ENCODE measurements around the gene LRP10.

The LRP10 gene

DNA sequence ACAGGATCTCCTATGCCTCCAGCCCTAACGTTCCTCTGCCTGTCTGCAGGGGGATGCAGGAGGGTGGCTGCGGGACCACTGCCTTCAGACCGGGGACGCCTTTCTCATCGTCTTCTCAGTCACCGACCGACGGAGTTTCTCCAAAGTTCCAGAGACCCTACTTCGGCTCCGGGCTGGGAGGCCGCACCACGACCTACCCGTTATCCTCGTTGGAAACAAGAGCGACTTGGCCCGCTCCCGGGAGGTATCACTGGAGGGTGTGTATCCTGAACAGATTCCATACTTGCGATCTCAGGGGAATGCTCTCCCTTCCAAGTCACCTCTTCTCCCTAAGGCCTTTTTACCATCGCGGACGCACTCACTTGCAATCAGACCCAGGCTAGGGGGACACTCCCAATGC lies 14.4 kb downstream of the LRP10 start:
- no peak for DNase-seq (ENCODE audit: extremely low spot score)
- CTCF ChIA-PET = interaction anchor here (0.5 to 2.3 kb wide), 4 partner anchors 13 to 34 kb away, joined by 3 to 11 read pairs (median 4); partner anchors contain the start of gene LRP10
- TF ChIP-seq CTBP1 (IDR thresholded peaks at IDR 0.05; ENCODE audit: borderline replicate concordance) (no peak), FOXA1 (IDR thresholded peaks at IDR 0.05) (no peak), FOXK2 (IDR thresholded peaks at IDR 0.05) (no peak), ELF4 (IDR thresholded peaks at IDR 0.05) (no peak), TARDBP (IDR thresholded peaks at IDR 0.05) (no peak), LEF1 (IDR thresholded peaks at IDR 0.05; ENCODE audit: borderline replicate concordance) (no peak), L3MBTL2 (conservative IDR thresholded peaks at IDR 0.05) (no peak), FOXM1 (IDR thresholded peaks at IDR 0.05; ENCODE audit: borderline replicate concordance) (no peak)
- POLR2A ChIA-PET = interaction anchor here (0.8 to 3.7 kb wide), 9 partner anchors 8 to 121 kb away, joined by 3 to 37 read pairs (median 4); partner anchors contain the start of genes LRP10, OXA1L and RBM23

DNA sequence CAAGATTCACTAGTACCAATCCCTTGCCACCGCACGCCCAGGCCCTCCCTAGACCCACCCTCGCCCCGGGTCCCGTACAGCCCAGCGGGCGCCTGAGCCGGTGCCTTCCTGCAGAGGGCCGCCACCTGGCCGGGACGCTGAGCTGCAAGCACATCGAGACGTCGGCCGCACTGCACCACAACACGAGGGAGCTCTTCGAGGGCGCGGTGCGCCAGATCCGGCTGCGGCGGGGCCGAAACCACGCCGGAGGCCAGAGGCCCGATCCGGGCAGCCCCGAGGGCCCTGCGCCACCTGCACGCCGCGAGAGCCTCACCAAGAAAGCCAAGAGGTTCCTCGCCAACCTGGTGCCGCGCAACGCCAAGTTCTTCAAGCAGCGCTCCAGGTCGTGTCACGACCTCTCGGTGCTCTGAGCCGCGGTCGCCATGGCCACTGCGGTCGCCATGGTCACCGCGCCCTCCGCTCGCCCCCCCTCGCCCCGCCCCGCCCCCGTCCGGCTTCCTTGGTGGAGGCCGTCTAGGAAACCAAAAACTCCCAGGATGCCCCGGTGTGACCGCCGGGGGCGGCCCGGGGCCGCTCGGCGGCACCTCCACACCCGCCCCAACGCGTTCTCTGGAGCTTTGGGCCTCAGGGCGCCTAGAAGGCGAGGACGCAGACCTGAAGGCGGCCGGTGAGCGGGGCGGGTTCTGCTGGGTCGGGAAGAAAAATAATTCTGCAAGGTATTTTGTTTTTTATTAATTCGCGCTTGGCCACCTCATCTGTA lies 15.1 kb downstream of the LRP10 start:
- ChIA-PET POLR2A (interaction anchor here (0.7 to 3.7 kb wide), 11 partner anchors 9 to 120 kb away, joined by 3 to 37 read pairs (median 4); partner anchors contain the start of genes LRP10, OXA1L and RBM23), CTCF (interaction anchor here (1.0 to 2.3 kb wide), 2 partner anchors 14 to 33 kb away, joined by 4 to 11 read pairs; partner anchors contain the start of gene LRP10)
- peak; percentile 97 for TF ChIP-seq L3MBTL2 (conservative IDR thresholded peaks at IDR 0.05)
- no peak for TF ChIP-seq FOXK2 (IDR thresholded peaks at IDR 0.05)
- peak; percentile 75 for DNase-seq (ENCODE audit: extremely low spot score)

- DNase-seq (ENCODE audit: extremely low spot score) = peak; percentile 78
- POLR2A ChIA-PET = interaction anchor here (1.1 to 3.7 kb wide), 4 partner anchors 9 to 31 kb away, joined by 4 to 37 read pairs (median 14); partner anchors contain the start of genes LRP10 and RBM23
- CTCF ChIA-PET = interaction anchor here (2.3 kb wide), 1 partner anchor 15 kb away, joined by 11 read pairs; the partner anchor contains the start of gene LRP10
- no peak for TF ChIP-seq FOXK2 (IDR thresholded peaks at IDR 0.05)
These were observed 15.9 kb downstream of the LRP10 start for GRCh38 chr14:22887260-22887989.

DNA sequence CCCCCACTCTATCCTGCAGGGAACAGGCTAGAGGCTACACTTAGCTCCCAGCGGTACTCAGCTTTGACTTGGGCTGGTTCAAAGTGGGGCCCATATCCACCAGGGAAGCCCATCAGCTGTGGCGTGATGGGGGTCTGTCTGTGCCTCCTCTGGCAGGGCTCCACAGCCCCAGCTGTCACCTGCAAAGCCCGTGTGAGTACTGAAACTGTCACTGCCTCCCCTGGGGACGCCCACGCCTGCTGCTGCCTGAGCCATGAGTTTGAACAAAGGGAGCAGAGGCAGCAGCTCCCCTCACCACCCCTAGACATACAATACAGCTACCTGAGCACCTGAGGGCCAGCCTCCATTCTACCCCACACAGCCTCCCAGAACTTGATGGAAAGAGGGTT lies 16.4 kb downstream of the LRP10 start:
- ChIA-PET CTCF (interaction anchor here (1.1 to 1.3 kb wide), 2 partner anchors 12 to 15 kb away, joined by 3 to 4 read pairs; no protein-coding TSS in a partner anchor), POLR2A (interaction anchor here (3.4 kb wide), 1 partner anchor 16 kb away, joined by 15 read pairs; the partner anchor contains the start of gene LRP10)
- no peak for TF ChIP-seq CTBP1 (IDR thresholded peaks at IDR 0.05; ENCODE audit: borderline replicate concordance)
- TF ChIP-seq NFRKB (IDR thresholded peaks at IDR 0.05) = no peak
- no peak for TF ChIP-seq L3MBTL2 (conservative IDR thresholded peaks at IDR 0.05)
- no peak for TF ChIP-seq ELF4 (IDR thresholded peaks at IDR 0.05)
- no peak for TF ChIP-seq FOXK2 (IDR thresholded peaks at IDR 0.05)
- no peak for TF ChIP-seq SP1 (IDR thresholded peaks at IDR 0.05)
- TF ChIP-seq TARDBP (IDR thresholded peaks at IDR 0.05) = no peak
- no peak for TF ChIP-seq HDGF (IDR thresholded peaks at IDR 0.05; ENCODE audit: borderline replicate concordance)
- TF ChIP-seq FOXM1 (IDR thresholded peaks at IDR 0.05; ENCODE audit: borderline replicate concordance) = no peak
- DNase-seq (ENCODE audit: extremely low spot score) = no peak

DNA sequence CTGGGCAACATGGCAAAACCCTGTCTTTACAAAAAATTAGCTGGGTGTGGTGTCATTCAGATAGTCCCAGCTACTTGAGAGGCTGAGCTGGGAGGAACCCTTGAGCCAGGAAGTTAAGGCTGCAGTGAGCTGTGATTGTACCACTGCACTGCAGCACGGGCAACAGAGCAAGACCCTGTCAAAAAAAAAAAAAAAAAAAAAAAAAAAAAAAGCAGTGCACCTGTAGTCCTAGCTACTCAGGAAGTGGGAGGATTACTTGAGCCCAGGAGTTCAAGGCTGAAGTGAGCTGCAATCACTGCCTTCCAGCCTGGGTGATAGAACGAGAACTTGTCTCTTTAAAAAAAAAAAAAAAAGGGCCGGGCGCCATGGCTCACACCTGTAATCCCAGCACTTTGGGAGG lies 17.1 kb downstream of the LRP10 start:
- DNase-seq (ENCODE audit: extremely low spot score) = no peak
- ChIA-PET CTCF (interaction anchor here (0.7 to 1.3 kb wide), 3 partner anchors 12 to 1409 kb away, joined by 3 to 4 read pairs (median 4); no protein-coding TSS in a partner anchor), POLR2A (interaction anchor here (1.2 to 3.4 kb wide), 2 partner anchors 16 to 29 kb away, joined by 4 to 15 read pairs; partner anchors contain the start of gene LRP10)
- TF ChIP-seq ARNT (IDR thresholded peaks at IDR 0.05) = no peak
- 0 out of 2 replicates have a peak, but pooled peaks have one; percentile 34 for TF ChIP-seq ZNF384 (IDR thresholded peaks at IDR 0.05)

DNA sequence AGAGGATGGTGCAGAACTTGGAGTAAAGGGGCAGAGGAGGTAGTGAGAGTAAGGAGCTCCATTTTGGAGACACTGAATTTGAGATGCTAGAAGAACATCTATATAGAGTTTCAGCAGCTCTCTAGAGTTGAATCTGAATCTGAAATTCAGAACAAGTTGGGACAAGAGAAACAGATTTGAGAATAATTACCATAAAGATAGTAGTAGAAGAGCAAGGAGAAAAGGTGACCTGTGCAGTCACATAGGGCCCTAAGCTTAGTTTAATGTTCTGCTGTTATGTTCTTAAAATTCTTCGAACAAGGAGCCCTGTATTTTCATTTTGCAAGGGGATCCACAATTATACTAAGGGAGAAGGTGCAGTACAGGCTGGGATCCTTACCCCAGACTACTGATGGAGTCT lies 18.9 kb downstream of the LRP10 start:
- DNase-seq (ENCODE audit: extremely low spot score) = no peak
- POLR2A ChIA-PET = interaction anchor here (1.6 to 3.4 kb wide), 2 partner anchors 18 to 29 kb away, joined by 3 to 15 read pairs; partner anchors contain the start of genes LRP10 and RBM23
- CTCF ChIA-PET = interaction anchor here (1.2 kb wide), 1 partner anchor 18 kb away, joined by 4 read pairs; no protein-coding TSS in a partner anchor
- TF ChIP-seq CTBP1 (IDR thresholded peaks at IDR 0.05; ENCODE audit: borderline replicate concordance) (no peak), FOXK2 (IDR thresholded peaks at IDR 0.05) (no peak), TARDBP (IDR thresholded peaks at IDR 0.05) (no peak), PKNOX1 (IDR thresholded peaks at IDR 0.05) (no peak), LEF1 (IDR thresholded peaks at IDR 0.05; ENCODE audit: borderline replicate concordance) (no peak), ELF4 (IDR thresholded peaks at IDR 0.05) (no peak), HDGF (IDR thresholded peaks at IDR 0.05; ENCODE audit: borderline replicate concordance) (no peak), ZNF384 (IDR thresholded peaks at IDR 0.05) (no peak), SUZ12 (IDR thresholded peaks at IDR 0.05) (no peak)

- TF ChIP-seq L3MBTL2 (conservative IDR thresholded peaks at IDR 0.05) = no peak
- no peak for TF ChIP-seq SP1 (IDR thresholded peaks at IDR 0.05)
- no peak for TF ChIP-seq FOXM1 (IDR thresholded peaks at IDR 0.05; ENCODE audit: borderline replicate concordance)
- no peak for TF ChIP-seq BHLHE40 (IDR thresholded peaks at IDR 0.05; ENCODE audit: borderline replicate concordance)
- no peak for TF ChIP-seq NFRKB (IDR thresholded peaks at IDR 0.05)
- no peak for TF ChIP-seq ZNF384 (IDR thresholded peaks at IDR 0.05)
- TF ChIP-seq HDGF (IDR thresholded peaks at IDR 0.05; ENCODE audit: borderline replicate concordance) = no peak
- no peak for TF ChIP-seq PKNOX1 (IDR thresholded peaks at IDR 0.05)
- TF ChIP-seq ELF4 (IDR thresholded peaks at IDR 0.05) = no peak
- TF ChIP-seq TARDBP (IDR thresholded peaks at IDR 0.05) = no peak
- TF ChIP-seq CTBP1 (IDR thresholded peaks at IDR 0.05; ENCODE audit: borderline replicate concordance) = no peak
- no peak for TF ChIP-seq LEF1 (IDR thresholded peaks at IDR 0.05; ENCODE audit: borderline replicate concordance)
- TF ChIP-seq FOXK2 (IDR thresholded peaks at IDR 0.05) = no peak
- no peak for TF ChIP-seq FOXA1 (IDR thresholded peaks at IDR 0.05)
- TF ChIP-seq SUZ12 (IDR thresholded peaks at IDR 0.05) = no peak
- TF ChIP-seq ARNT (IDR thresholded peaks at IDR 0.05) = no peak
- ChIA-PET CTCF (interaction anchor here (0.7 to 1.0 kb wide), 2 partner anchors 21 to 38 kb away, joined by 3 read pairs; partner anchors contain the start of gene LRP10), POLR2A (no interaction called here)
- DNase-seq (ENCODE audit: extremely low spot score) = no peak
These were observed 20.9 kb downstream of the LRP10 start for GRCh38 chr14:22892488-22892887.

Data from HEK293T (cell line).